Stimulated activated CD8-positive, alpha-beta memory T cell treated with anti-CD3 and anti-CD28 coated beads, Interleukin-15, amount 100 ng/mL, for 24 hours (primary cell): ENCODE data around the gene OR51I2.

ENCODE experiments used
- DNase-seq: peaks from one replicate; pipeline ENCODE4 v3.0.0-alpha.2; 2020; ENCODE audit warnings: low read depth

Gene OR51I2

GRCh38 chr11:5505363-5506048 lies 56.4 kb downstream of the OR51I2 start:
- DNase-seq = no peak
